H7 (cell line): ENCODE results near the gene SHISA7. TPM values are rescaled to one million over a fixed set of nuclear protein-coding genes. Genes with fewer than 3 reads are reported as not detected.
"Not testable (repeated sequence)": the region's sequence is repeated elsewhere in the genome, so short reads cannot be mapped to it uniquely, and the experiment has no call there.

ENCODE experiments used
- DNase-seq: peaks from one replicate; pipeline ENCODE4 v3.0.0; 2012
- H3K27me3 ChIP-seq: 2 replicates; pipeline ENCODE4 v1.6.0; 2011; ENCODE audit warnings: mild to moderate bottlenecking, low read length; ENCODE audit not compliant: control insufficient read depth, insufficient read depth
- H3K36me3 ChIP-seq: replicated peaks from 2 replicates; pipeline ENCODE4 v1.5.1; 2011; ENCODE audit warnings: low read length; ENCODE audit not compliant: control insufficient read depth, insufficient read depth
- H3K4me3 ChIP-seq: 2 replicates; pipeline ENCODE4 v1.5.1; 2011; ENCODE audit warnings: low read depth, mild to moderate bottlenecking, control low read depth, low read length, moderate library complexity; ENCODE audit not compliant: insufficient read depth
- total RNA-seq: library from RNA; depleted of rRNA; stranded (reverse); fragments of >200 nt; shearing (Covaris generic); gene quantifications from 2 replicates; pipeline ENCODE4 v1.2.3, GENCODE V29; 2014

SHISA7 gene
- total RNA-seq, 1 experiment from 2014 or later, result 0.07 TPM

GRCh38 chr19:55409179-55409578, 33.9 kb downstream of the SHISA7 start:
- not testable (repeated sequence) for H3K27me3 ChIP-seq, H3K4me3 ChIP-seq, DNase-seq
- peaks cover 21% of the 10 kb centered on the region for H3K36me3 ChIP-seq

GRCh38 chr19:55408533-55408872, 34.6 kb downstream of the SHISA7 start:
- Histone ChIP-seq H3K36me3 (peaks cover 25% of the 10 kb centered on the region), H3K4me3 (peak overlapping the region; percentile 10), H3K27me3 (peaks cover 2% of the 10 kb centered on the region; the same call in 1 of the 2 replicates)
- no peak for DNase-seq

- Histone ChIP-seq H3K4me3 (peak overlapping the region; percentile 96), H3K27me3 (peaks cover 2% of the 10 kb centered on the region; the same call in 1 of the 2 replicates), H3K36me3 (peaks cover 30% of the 10 kb centered on the region)
- peak; percentile 99 for DNase-seq
Observed at GRCh38 chr19:55407800-55408532, 35.1 kb downstream of the SHISA7 start.

GRCh38 chr19:55407550-55407799, 35.6 kb downstream of the SHISA7 start, which contains the start of gene UBE2S:
UBE2S (minus strand) TSS chr19:55407788; CDS start chr19:55407589, 199 bp downstream.
- not testable (repeated sequence) for DNase-seq, H3K27me3 ChIP-seq
- Histone ChIP-seq H3K36me3 (peaks cover 34% of the 10 kb centered on the region), H3K4me3 (peak within 1 kb of the TSS; percentile 96)

GRCh38 chr19:55406826-55407549, 36.1 kb downstream of the SHISA7 start:
- peaks cover 2% of the 10 kb centered on the region; the same call in 1 of the 2 replicates for H3K27me3 ChIP-seq
- H3K4me3 ChIP-seq, result peak overlapping the region; percentile 96
- H3K36me3 ChIP-seq, result peaks cover 39% of the 10 kb centered on the region
- peak; percentile 80 for DNase-seq

GRCh38 chr19:55406091-55406825, 36.8 kb downstream of the SHISA7 start:
- DNase-seq, result no peak
- H3K36me3 ChIP-seq, result peaks cover 43% of the 10 kb centered on the region
- H3K4me3 ChIP-seq, result peak overlapping the region; percentile 96
- H3K27me3 ChIP-seq, result no peaks in the 10 kb centered on the region

- Histone ChIP-seq H3K4me3 (0 out of 2 replicates have a peak overlapping the region, but pooled peaks have one; percentile 96), H3K36me3 (peaks cover 47% of the 10 kb centered on the region), H3K27me3 (no peaks in the 10 kb centered on the region)
- no peak for DNase-seq
Observed at GRCh38 chr19:55405638-55406037, 37.5 kb downstream of the SHISA7 start.

GRCh38 chr19:55402509-55402908, 40.6 kb downstream of the SHISA7 start:
- no peak for DNase-seq
- Histone ChIP-seq H3K36me3 (peaks cover 48% of the 10 kb centered on the region), H3K4me3 (no peak overlapping the region), H3K27me3 (no peaks in the 10 kb centered on the region)

GRCh38 chr19:55401390-55401789, 41.7 kb downstream of the SHISA7 start:
- not testable (repeated sequence) for H3K27me3 ChIP-seq, DNase-seq, H3K4me3 ChIP-seq
- H3K36me3 ChIP-seq, result peaks cover 44% of the 10 kb centered on the region

GRCh38 chr19:55400281-55401087, 42.6 kb downstream of the SHISA7 start:
- peaks cover 35% of the 10 kb centered on the region for H3K36me3 ChIP-seq
- no peak overlapping the region for H3K4me3 ChIP-seq
- no peaks in the 10 kb centered on the region for H3K27me3 ChIP-seq
- peak; percentile 43 for DNase-seq

- H3K36me3 ChIP-seq, result peaks cover 22% of the 10 kb centered on the region
- no peak overlapping the region for H3K4me3 ChIP-seq
Observed at GRCh38 chr19:55398200-55398925, 44.7 kb downstream of the SHISA7 start.

GRCh38 chr19:55392820-55393761, 50.0 kb downstream of the SHISA7 start:
- peak; percentile 83 for DNase-seq
- Histone ChIP-seq H3K4me3 (no peak overlapping the region), H3K27me3 (no peaks in the 10 kb centered on the region)

More at GRCh38 chr19:55398200-55398925, 44.7 kb downstream of the SHISA7 start:
- no peaks in the 10 kb centered on the region for H3K27me3 ChIP-seq
- no peak for DNase-seq

More at GRCh38 chr19:55392820-55393761, 50.0 kb downstream of the SHISA7 start:
- peaks cover 12% of the 10 kb centered on the region for H3K36me3 ChIP-seq
